Spleen (tissue), 11 donors: ENCODE data around the gene VSIG8. TPM values are rescaled to one million over a fixed set of nuclear protein-coding genes. Genes with fewer than 3 reads are reported as not detected.
"Not testable (repeated sequence)": the region's sequence is repeated elsewhere in the genome, so short reads cannot be mapped to it uniquely, and the experiment has no call there.

ENCODE experiments used
- DNase-seq: peaks from one replicate; pipeline ENCODE4 v3.0.0-alpha.2; 2020
- H3K27ac ChIP-seq, 8 donors: fragments of 200-600 bp; sonication (generic) in 7 of 8; 1 replicate in 4 of 8; 2 replicates in 4 of 8; pipeline versions ENCODE4 v1.5.0 to v1.8.0; 2016 to 2021; ENCODE audit warnings: inconsistent platforms in 4 of 8, mild to moderate bottlenecking in 4 of 8, moderate library complexity in 1 of 8
- H3K27me3 ChIP-seq, 7 donors: fragments of 200-600 bp; sonication (generic) in 6 of 7; replicated peaks in 1 of 7; 1 replicate in 4 of 7; 2 replicates in 3 of 7; pipeline versions ENCODE4 v1.5.0 to v1.8.0; 2016 to 2021; ENCODE audit warnings: inconsistent platforms in 3 of 7, mild to moderate bottlenecking in 1 of 7
- H3K36me3 ChIP-seq, 6 donors: fragments of 200-600 bp; sonication (generic) in 5 of 6; 1 replicate in 4 of 6; 2 replicates in 2 of 6; pipeline versions ENCODE4 v1.5.0 to v1.8.0; 2016 to 2021; ENCODE audit warnings: inconsistent platforms in 2 of 6
- H3K4me1 ChIP-seq, 6 donors: fragments of 200-600 bp; sonication (generic) in 5 of 6; 1 replicate in 3 of 6; 2 replicates in 3 of 6; pipeline versions ENCODE4 v1.5.0 to v1.8.0; 2016 to 2021; ENCODE audit warnings: inconsistent platforms in 3 of 6
- H3K4me3 ChIP-seq, 8 donors: fragments of 200-600 bp; sonication (generic) in 7 of 8; 1 replicate in 4 of 8; 2 replicates in 4 of 8; pipeline versions ENCODE4 v1.5.0 to v1.8.0; 2016 to 2021; ENCODE audit warnings: inconsistent platforms in 4 of 8, mild to moderate bottlenecking in 4 of 8, moderate library complexity in 2 of 8
- H3K9me3 ChIP-seq, 8 donors: fragments of 200-600 bp; sonication (generic) in 7 of 8; 1 replicate in 4 of 8; 2 replicates in 4 of 8; pipeline versions ENCODE4 v1.5.0 to v1.8.0; 2016 to 2021; ENCODE audit warnings: inconsistent platforms in 4 of 8
- POLR2A ChIP-seq, 3 donors: fragments of 450-650 bp; IDR thresholded peaks; one replicate each; pipeline ENCODE4 v1.5.1; 2017; ENCODE audit warnings: antibody characterized with exemption in 3 of 3, mild to moderate bottlenecking in 1 of 3
- POLR2AphosphoS5 ChIP-seq, 3 donors: sonication (generic); formaldehyde crosslinking; IDR thresholded peaks; one replicate each; pipeline ENCODE4 v1.5.1; 2017; ENCODE audit warnings: antibody characterized with exemption in 3 of 3
- WGBS, 5 donors: extraction: QIAGEN DNeasy Blood & Tissue Kit in 3 of 5; methylation state at CpG; one replicate each; pipeline versions ENCODE4 v1.1.5 to v1.1.7; 2013 to 2018; 5-methylcytosine and 5-hydroxymethylcytosine counted together
- intact Hi-C: fragments of 100-400 bp; cut with DNase I; formaldehyde crosslinking; loops from one replicate; pipeline ENCODE4 v1.15.0; 2023; ENCODE audit warnings: low total_unique reads
- polyA plus RNA-seq, 3 donors: library from polyadenylated mRNA; stranded (reverse); fragments of 200-250 nt; gene quantifications; one replicate each; pipeline ENCODE4 v1.2.1, GENCODE V29; 2013
- total RNA-seq, 7 donors: library from RNA; depleted of rRNA in 3 of 7; stranded (reverse); fragments of >200 nt in 3 of 7; fragmentation: NEBNext Ultra II Directional in 4 of 7; extraction: Animal tissue kit (Norgen Biotek cat#: 25700) in 4 of 7; gene quantifications; one replicate each; pipeline versions ENCODE4 v1.1.0 to v1.2.1, GENCODE V29; 2016 to 2021
- TF ChIP-seq, protein P1 (sequence below), 11 experiments: fragments of 200-600 bp in 7 of 11; fragments of 450-650 bp in 4 of 11; sonication (generic) in 4 of 11; IDR thresholded peaks in 8 of 11; conservative IDR thresholded peaks in 3 of 11; 1 replicate in 7 of 11; 2 replicates in 4 of 11; pipeline versions ENCODE4 v1.4.0 to v1.8.0; 2016 to 2021; ENCODE audit warnings: antibody characterized with exemption in 11 of 11, inconsistent platforms in 4 of 11, mild to moderate bottlenecking in 1 of 11
- donor health status: healthy with polysubstance abuse.
- donor health status: DM: no; HTN: no; CAD: no; lungs with moderate emphysema.
- donor health status: DM: no; HTN: no; CAD: no.
- donor health status: Bipolar disorder and iron deficiency.
- donor health status: healthy.
- donor health status: DM: no; HTN: no; CAD: no.
- donor health status: DM: yes; HTN: yes; CAD: no.

VSIG8 gene
- total and polyA plus RNA-seq, 10 donors = 0.03 to 0.43 (median 0.23) TPM; not detected in 6

DNA sequence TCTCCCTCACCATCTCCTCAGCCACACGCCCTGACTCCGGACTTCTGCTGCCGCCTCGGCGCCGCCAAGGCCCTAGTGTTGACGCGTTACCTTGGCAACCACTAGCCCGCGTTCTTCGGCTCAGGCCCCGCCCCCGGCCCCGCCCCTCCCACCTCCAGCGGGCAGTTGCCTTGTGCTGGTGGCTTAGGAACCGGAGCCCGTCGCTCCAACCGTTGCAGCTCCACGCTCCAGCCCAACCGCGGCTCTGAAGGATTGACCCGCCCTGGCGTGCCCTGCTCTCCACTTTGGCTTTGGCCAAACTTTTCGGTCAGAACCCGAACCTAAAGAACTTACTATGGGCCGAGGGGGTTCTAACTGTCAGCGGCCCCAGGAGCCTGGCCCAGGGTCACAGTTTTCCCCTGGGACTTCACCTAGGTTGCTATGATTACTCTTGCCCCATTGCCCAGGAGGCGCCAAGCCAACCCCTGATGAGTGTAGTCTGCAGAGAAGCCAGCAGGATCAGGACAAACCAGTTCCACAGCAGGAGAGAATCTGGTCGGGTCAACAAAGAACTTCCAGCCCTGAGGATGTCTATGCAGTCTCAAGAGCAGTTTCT is 37.7 kb upstream of the VSIG8 start, which contains the start of gene CFAP45:
CFAP45 (minus strand) TSS at position 80 of the 595 bp plus-strand sequence; CDS start at position 13, 67 bp downstream.
- peaks cover 6 to 63% (median 29%) of the 10 kb centered on the region in 6 donors for H3K4me1 ChIP-seq
- intact Hi-C loops = no loop called here
- peak; percentile 88 for DNase-seq
- H3K36me3 ChIP-seq = no peaks in the 10 kb centered on the region
- H3K27me3 ChIP-seq = no peaks in the 10 kb centered on the region
- H3K9me3 ChIP-seq = peaks cover 0 to 7% (median 0%) of the 10 kb centered on the region in 8 donors
- no peak within 1 kb of the TSS for H3K4me3 ChIP-seq
- TF ChIP-seq POLR2AphosphoS5 (IDR thresholded peaks at IDR 0.05) = peak in 2 of 3 donors; percentile 50 to 75
- TF ChIP-seq, protein P1, sequence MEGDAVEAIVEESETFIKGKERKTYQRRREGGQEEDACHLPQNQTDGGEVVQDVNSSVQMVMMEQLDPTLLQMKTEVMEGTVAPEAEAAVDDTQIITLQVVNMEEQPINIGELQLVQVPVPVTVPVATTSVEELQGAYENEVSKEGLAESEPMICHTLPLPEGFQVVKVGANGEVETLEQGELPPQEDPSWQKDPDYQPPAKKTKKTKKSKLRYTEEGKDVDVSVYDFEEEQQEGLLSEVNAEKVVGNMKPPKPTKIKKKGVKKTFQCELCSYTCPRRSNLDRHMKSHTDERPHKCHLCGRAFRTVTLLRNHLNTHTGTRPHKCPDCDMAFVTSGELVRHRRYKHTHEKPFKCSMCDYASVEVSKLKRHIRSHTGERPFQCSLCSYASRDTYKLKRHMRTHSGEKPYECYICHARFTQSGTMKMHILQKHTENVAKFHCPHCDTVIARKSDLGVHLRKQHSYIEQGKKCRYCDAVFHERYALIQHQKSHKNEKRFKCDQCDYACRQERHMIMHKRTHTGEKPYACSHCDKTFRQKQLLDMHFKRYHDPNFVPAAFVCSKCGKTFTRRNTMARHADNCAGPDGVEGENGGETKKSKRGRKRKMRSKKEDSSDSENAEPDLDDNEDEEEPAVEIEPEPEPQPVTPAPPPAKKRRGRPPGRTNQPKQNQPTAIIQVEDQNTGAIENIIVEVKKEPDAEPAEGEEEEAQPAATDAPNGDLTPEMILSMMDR (IDR thresholded peaks at IDR 0.05 in 8 of 11, conservative IDR thresholded peaks at IDR 0.05 in 3 of 11) = no peak
- H3K27ac ChIP-seq = peak within 1 kb of the TSS in 1 of 8 donors; percentile 43
- WGBS, 5 donors = 30 to 51% (median 37%) methylated on average over 20 to 30 of the region's 30 CpGs

DNA sequence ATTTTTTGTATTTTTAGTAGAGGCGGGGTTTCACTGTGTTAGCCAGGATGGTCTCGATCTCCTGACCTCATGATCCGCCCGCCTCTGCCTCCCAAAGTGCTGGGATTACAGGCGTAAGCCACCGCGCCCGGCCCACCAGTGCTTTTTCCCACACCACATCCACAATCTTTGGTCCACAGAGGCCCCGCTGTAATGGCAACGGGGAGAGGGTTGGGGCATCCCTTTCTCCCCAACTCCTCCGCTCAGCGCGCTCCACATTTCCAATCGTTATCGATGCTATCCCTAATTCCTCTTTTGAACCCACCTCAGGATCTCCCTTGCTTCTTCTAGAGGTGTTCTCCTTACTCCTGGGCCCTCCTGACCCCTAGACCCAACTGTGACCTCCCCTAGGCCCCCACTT is 37.2 kb upstream of the VSIG8 start:
- whole genome bisulfite sequencing, 5 donors = 89 to 97% (median 94%) methylated on average over 11 to 15 of the region's 15 CpGs
- H3K4me3 ChIP-seq, DNase-seq, H3K27me3 ChIP-seq, H3K36me3 ChIP-seq, intact Hi-C loops, H3K9me3 ChIP-seq: not testable (repeated sequence)
- Histone ChIP-seq H3K4me1 (peaks cover 6 to 68% (median 31%) of the 10 kb centered on the region in 6 donors), H3K27ac (peak overlapping the region in 1 of 8 donors; percentile 43)

DNA sequence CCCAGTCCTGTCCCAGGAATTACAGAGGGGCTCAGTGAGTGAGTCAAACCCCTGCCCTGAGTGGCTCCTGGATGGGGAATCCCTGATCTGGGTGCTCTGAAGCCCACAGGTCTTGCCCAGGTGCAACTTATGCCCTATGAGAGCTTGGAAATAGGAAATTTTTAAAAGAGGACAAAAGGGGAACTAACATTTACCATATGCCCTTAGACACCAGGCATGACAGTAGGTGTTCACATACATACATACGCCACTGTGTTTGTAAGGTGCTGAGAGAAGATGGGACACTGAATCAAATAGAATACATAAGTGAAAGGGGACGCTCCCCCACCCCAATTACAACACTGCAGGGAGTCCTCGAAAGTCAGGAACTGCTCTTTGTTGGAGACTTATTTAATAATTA is 36.1 kb upstream of the VSIG8 start:
- intact Hi-C loops = no loop called here
- no peak for TF ChIP-seq POLR2AphosphoS5 (IDR thresholded peaks at IDR 0.05)
- no peak for TF ChIP-seq POLR2A (IDR thresholded peaks at IDR 0.05)
- TF ChIP-seq, protein P1 (IDR thresholded peaks at IDR 0.05 in 8 of 11, conservative IDR thresholded peaks at IDR 0.05 in 3 of 11) = no peak
- H3K27me3 ChIP-seq = no peaks in the 10 kb centered on the region
- no peak for DNase-seq
- H3K9me3 ChIP-seq = no peaks in the 10 kb centered on the region
- H3K36me3 ChIP-seq = no peaks in the 10 kb centered on the region
- WGBS, 5 donors = 83 to 91% (median 86%) methylated on average over 3 of the region's 3 CpGs
- peak overlapping the region in 1 of 8 donors; percentile 30 for H3K27ac ChIP-seq
- H3K4me3 ChIP-seq = no peak overlapping the region
- peaks cover 6 to 70% (median 31%) of the 10 kb centered on the region in 6 donors for H3K4me1 ChIP-seq

DNA sequence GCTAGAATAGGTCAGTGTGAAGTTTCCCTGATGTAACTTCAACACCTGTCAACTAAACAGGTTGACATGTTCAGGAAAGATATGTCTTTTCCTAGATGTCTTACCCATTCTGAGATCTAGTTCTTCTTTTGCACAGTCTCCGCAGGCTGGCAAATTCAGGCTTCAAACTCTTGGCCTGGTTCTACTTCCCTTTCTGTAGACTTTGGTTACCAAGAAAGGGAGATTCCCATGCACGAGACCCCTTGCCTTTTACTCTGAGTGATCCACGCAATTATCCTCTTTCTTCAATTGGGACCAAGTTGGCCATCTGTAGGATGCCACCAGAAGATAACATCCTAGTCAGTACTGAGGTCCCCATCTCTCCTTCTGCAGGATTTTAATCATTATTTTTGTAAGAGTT is 35.5 kb upstream of the VSIG8 start:
- Histone ChIP-seq H3K4me3 (no peak overlapping the region), H3K4me1 (peaks cover 6 to 70% (median 31%) of the 10 kb centered on the region in 6 donors), H3K9me3 (no peaks in the 10 kb centered on the region), H3K27ac (peak overlapping the region in 2 of 8 donors; percentile 6 to 30), H3K27me3 (no peaks in the 10 kb centered on the region), H3K36me3 (no peaks in the 10 kb centered on the region)
- no peak for TF ChIP-seq POLR2A (IDR thresholded peaks at IDR 0.05)
- TF ChIP-seq POLR2AphosphoS5 (IDR thresholded peaks at IDR 0.05) = no peak
- TF ChIP-seq, protein P1 (IDR thresholded peaks at IDR 0.05 in 8 of 11, conservative IDR thresholded peaks at IDR 0.05 in 3 of 11) = no peak
- intact Hi-C loops = no loop called here
- WGBS, 5 donors = 45 to 70% (median 48%) methylated on average over 3 of the region's 3 CpGs
- DNase-seq = no peak
